ENCODE data around the gene DCLK1. TPM values are rescaled to one million over a fixed set of nuclear protein-coding genes. Genes with fewer than 3 reads are reported as not detected.

The DCLK1 gene
- total RNA-seq, 2 experiments from 2014 or later: not detected

DNA sequence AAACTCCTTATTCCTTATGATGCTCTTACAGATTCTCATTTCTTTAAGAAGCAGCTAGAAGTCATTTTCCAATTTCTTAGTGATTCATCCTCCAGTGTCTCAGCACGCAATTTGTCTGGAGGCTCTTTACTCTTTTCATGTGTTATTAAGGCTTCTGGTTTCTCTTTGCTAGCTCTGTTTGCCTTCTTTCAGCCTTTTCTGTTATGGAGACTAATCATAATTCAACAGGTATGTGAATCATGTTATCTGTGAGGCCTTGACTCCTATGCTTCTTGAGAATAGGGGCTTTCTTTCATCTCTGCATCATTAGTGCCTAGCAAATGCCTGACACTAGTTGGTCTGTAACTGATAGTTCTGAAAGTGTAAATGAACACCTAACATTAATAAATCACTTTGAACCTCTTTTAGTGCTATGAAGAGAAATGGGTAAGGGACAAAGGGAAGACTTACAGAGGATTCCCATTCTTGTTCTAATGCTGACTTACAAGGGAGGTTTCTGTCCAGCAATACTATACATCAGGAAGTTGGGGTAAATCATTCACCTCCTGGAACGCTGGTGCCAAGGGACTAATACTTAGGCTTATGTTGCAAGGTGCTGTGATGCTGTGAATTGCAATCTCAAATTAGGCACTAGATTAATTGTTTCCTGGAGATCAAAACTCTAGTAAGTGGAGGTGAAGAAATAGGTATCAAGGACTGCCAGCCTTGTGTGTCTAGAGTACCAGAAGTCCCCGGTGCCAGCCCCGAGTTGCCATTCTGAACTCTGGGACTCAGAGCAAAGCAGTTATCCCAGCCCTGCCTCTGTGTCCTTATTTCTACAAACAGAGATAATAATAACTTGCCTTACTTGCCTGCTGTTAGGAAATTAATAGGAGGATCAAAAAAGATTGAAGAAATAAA, 265.6 kb downstream of the DCLK1 start:
- Mint-ChIP-seq H3K27me3 (ENCODE audit: low read depth) (peaks cover 7% of the 10 kb centered on the region), H3K4me3 (no peak overlapping the region), H3K36me3 (ENCODE audit: low read depth) (no peaks in the 10 kb centered on the region), H3K9me3 (peaks cover 2% of the 10 kb centered on the region), H3K27ac (no peak overlapping the region), H3K4me1 (ENCODE audit: low read depth) (no peaks in the 10 kb centered on the region)
- DNase-seq: no peak
- CTCF ChIA-PET: no interaction called here
- intact Hi-C loops (cut with micrococcal nuclease): no loop called here

DNA sequence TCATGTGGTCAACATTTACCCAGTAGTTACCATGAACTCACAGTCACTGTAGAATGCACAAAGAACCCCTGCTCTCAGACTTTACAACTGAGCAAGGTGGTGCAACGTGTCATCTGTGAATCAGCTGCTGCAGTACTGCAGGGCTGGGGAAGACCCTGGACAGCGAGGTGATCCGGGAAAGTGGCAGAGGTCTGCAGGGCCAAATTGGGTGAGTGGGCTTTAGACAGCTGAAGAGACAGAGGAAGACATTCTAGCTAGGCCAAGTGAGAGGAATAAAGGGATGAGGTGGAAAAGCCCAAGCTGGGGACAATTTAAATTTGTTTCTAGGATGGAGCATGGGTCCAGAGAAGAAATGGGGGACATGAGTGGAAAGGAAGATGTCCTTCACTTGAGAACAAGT, 270.5 kb downstream of the DCLK1 start:
- H3K36me3 Mint-ChIP-seq (ENCODE audit: low read depth): no peaks in the 10 kb centered on the region
- no peak overlapping the region for H3K4me3 Mint-ChIP-seq
- H3K27me3 Mint-ChIP-seq (ENCODE audit: low read depth): peaks cover 27% of the 10 kb centered on the region
- CTCF ChIA-PET: no interaction called here
- no peaks in the 10 kb centered on the region for H3K4me1 Mint-ChIP-seq (ENCODE audit: low read depth)
- peaks cover 2% of the 10 kb centered on the region for H3K9me3 Mint-ChIP-seq
- intact Hi-C loops (cut with micrococcal nuclease): no loop called here
- H3K27ac Mint-ChIP-seq: no peak overlapping the region
- DNase-seq: no peak

DNA sequence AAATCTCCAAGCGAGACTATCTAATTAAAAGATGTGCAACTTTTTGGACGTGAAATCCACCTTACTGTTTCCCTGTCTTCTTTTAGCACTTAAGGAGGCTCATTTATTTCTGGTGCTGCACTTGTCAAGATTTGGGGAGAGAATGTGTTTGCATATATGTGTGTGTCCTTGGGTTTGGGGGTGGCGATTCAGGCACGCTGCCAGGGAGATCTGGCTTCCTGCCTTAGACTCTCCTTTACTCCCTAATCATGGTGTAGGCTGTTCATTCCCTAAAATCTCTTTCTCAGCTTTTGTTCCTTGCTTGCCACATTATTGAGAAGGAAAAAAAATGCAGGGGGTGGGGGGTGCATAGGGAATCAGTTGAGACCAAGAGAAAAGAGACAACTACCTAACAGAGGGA, 271.2 kb downstream of the DCLK1 start:
- Mint-ChIP-seq H3K4me1 (ENCODE audit: low read depth) (no peaks in the 10 kb centered on the region), H3K27ac (no peak overlapping the region), H3K9me3 (peaks cover 2% of the 10 kb centered on the region), H3K27me3 (ENCODE audit: low read depth) (peaks cover 32% of the 10 kb centered on the region), H3K36me3 (ENCODE audit: low read depth) (no peaks in the 10 kb centered on the region), H3K4me3 (no peak overlapping the region)
- CTCF ChIA-PET: no interaction called here
- no peak for DNase-seq
- intact Hi-C loops (cut with micrococcal nuclease): no loop called here

DNA sequence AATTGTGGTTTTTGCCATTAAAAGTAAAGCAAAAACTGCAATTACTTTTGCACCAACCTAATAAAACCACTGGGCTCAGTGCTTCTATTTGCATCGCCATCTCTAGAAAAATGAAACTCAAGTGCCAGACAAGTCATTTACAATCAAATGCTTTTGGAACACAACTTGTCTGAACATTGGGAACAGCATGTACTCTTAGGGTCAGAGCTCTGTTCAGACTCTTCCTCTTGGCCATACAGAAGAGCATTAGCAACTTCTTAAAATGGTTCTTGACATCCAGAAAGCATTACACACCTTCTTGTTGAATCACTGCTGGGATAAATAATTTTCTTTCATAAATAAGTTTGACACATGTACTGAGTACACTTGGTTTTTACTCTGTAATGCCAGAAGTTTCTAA, 272.5 kb downstream of the DCLK1 start:
- intact Hi-C loops (cut with micrococcal nuclease): no loop called here
- CTCF ChIA-PET: no interaction called here
- no peaks in the 10 kb centered on the region for H3K36me3 Mint-ChIP-seq (ENCODE audit: low read depth)
- no peak overlapping the region for H3K4me3 Mint-ChIP-seq
- H3K4me1 Mint-ChIP-seq (ENCODE audit: low read depth): no peaks in the 10 kb centered on the region
- no peak overlapping the region for H3K27ac Mint-ChIP-seq
- H3K27me3 Mint-ChIP-seq (ENCODE audit: low read depth): peaks cover 43% of the 10 kb centered on the region
- peaks cover 2% of the 10 kb centered on the region for H3K9me3 Mint-ChIP-seq
- no peak for DNase-seq

DNA sequence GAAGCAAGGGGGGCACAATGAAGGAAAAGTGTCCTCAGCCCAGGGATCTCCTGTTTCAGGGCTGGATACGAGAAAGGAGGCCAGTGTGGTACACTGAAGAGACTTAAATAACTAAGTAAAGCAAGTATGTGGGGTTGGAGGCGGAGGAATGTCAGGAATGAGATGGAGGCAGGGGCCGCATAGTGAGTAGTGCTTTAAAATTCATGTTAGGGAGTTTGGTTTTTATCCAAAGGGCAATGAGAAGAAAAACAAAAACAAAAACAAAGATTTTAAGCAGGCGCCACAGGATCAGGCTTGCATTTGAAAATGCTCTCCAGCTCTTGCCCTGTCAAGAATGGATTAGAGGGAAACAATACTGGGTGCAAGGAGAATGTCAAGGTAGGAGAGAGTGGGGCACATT, 273.4 kb downstream of the DCLK1 start:
- no peak overlapping the region for H3K27ac Mint-ChIP-seq
- no peaks in the 10 kb centered on the region for H3K4me1 Mint-ChIP-seq (ENCODE audit: low read depth)
- peaks cover 2% of the 10 kb centered on the region for H3K9me3 Mint-ChIP-seq
- DNase-seq: no peak
- no peak overlapping the region for H3K4me3 Mint-ChIP-seq
- intact Hi-C loops (cut with micrococcal nuclease): no loop called here
- no peaks in the 10 kb centered on the region for H3K36me3 Mint-ChIP-seq (ENCODE audit: low read depth)
- peaks cover 44% of the 10 kb centered on the region for H3K27me3 Mint-ChIP-seq (ENCODE audit: low read depth)
- CTCF ChIA-PET: no interaction called here

DNA sequence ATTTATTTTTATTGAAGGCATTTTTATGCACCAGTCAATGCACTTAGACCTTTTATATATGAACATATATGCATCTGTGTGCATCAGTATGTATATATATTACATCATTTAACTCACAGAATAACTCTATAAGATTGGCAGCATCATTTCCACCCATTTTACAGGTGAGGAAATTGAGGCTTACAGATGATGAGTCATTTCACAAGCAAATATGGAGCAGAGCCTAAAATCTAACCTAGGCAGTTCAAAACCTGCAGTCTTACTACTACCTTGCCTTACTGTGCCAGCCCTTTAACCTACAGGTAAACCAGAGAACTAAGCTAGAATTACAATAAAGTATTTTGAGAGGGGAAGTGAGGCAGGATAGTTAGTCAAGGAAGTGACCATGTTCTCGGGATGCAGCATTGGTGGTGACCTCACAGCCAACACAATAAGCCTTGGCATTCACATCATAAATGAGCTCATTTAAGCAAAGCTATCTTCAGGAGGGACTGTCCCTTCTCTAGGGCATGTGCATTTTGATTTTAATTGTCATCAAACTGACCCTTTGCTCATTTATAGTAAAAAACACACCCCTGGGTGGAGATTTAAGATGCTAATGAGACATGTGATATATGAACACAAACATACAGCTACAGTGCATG, 274.3 kb downstream of the DCLK1 start:
- CTCF ChIA-PET: no interaction called here
- DNase-seq: no peak

DNA sequence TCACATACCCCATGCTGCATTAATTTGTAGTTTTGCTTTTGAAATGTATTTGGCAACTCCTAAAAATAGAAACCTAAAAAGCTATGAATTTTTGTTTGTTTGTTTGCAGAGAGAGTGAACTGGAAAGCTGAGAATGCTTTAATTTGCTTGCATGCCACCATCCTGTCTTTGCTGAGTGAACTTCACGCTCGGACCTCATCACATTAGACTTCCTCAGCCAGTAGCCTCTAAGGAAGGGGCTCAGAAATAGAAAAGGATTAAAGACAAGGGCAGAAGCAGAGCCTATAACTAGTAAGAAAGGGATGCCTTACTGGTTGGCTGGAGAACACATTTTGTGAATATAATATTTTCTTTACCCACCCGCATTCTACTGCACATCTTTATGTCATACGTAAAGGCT, 275.1 kb downstream of the DCLK1 start:
- intact Hi-C loops (cut with micrococcal nuclease): no loop called here
- H3K9me3 Mint-ChIP-seq: peaks cover 1% of the 10 kb centered on the region
- no peak overlapping the region for H3K27ac Mint-ChIP-seq
- no peaks in the 10 kb centered on the region for H3K4me1 Mint-ChIP-seq (ENCODE audit: low read depth)
- DNase-seq: no peak
- no peaks in the 10 kb centered on the region for H3K36me3 Mint-ChIP-seq (ENCODE audit: low read depth)
- H3K4me3 Mint-ChIP-seq: no peak overlapping the region
- CTCF ChIA-PET: no interaction called here
- peaks cover 44% of the 10 kb centered on the region for H3K27me3 Mint-ChIP-seq (ENCODE audit: low read depth)

More for the DNA sequence above, 274.3 kb downstream of the DCLK1 start:
- peaks cover 41% of the 10 kb centered on the region for H3K27me3 Mint-ChIP-seq (ENCODE audit: low read depth)
- intact Hi-C loops (cut with micrococcal nuclease): no loop called here
- no peak overlapping the region for H3K4me3 Mint-ChIP-seq
- H3K9me3 Mint-ChIP-seq: no peaks in the 10 kb centered on the region
- no peak overlapping the region for H3K27ac Mint-ChIP-seq
- no peaks in the 10 kb centered on the region for H3K36me3 Mint-ChIP-seq (ENCODE audit: low read depth)
- H3K4me1 Mint-ChIP-seq (ENCODE audit: low read depth): no peaks in the 10 kb centered on the region

DNA sequence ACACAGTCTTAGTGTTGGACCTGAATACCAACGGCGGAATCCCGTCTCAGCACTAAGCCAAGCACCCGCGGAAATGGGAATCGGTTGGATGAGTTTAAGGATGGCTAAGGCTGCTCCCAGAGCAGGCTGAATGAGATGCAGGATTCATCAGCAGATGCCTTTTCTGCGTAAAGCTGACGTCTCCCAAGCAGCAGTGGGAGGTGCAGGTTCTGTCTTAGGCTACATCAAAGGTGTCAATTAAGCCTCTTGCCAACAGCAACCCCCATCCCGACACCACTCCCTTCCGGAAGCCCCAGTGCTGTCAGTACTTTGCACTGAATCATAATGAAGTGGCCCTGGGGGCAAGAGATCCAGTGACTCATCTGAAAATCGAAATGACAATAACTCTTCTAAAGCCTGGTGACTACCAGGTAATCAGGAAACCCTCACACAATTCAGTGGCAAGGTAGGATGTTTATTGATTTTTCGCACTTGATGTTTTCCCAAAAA, 275.6 kb downstream of the DCLK1 start:
- peaks cover 40% of the 10 kb centered on the region for H3K27me3 Mint-ChIP-seq (ENCODE audit: low read depth)

DNA sequence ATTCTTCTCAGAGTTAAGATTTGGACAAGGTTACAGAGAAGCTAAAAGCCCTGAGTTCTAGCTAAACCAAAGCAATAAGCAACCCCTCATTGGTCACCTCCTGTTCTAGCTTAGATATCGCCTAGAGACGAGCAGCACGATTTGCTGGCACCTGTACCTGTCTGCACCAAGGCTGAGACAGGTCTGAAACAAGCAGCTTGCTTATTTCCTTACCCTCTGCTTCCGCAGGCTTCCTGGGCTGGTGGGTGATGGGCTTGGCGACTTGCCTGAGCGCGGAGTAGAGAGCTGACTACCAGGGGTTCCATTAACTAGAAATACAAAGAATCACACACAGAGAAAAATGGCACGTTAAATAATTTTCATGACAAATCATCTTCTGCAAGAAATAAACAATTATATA, 276.9 kb downstream of the DCLK1 start:
- Mint-ChIP-seq H3K36me3 (ENCODE audit: low read depth) (no peaks in the 10 kb centered on the region), H3K27me3 (ENCODE audit: low read depth) (peaks cover 37% of the 10 kb centered on the region), H3K4me1 (ENCODE audit: low read depth) (no peaks in the 10 kb centered on the region), H3K27ac (no peak overlapping the region), H3K9me3 (peaks cover 1% of the 10 kb centered on the region), H3K4me3 (no peak overlapping the region)
- no peak for DNase-seq
- CTCF ChIA-PET: no interaction called here
- intact Hi-C loops (cut with micrococcal nuclease): no loop called here

More for the DNA sequence above, 275.6 kb downstream of the DCLK1 start:
- Mint-ChIP-seq H3K9me3 (peaks cover 1% of the 10 kb centered on the region), H3K36me3 (ENCODE audit: low read depth) (no peaks in the 10 kb centered on the region), H3K4me3 (no peak overlapping the region), H3K27ac (no peak overlapping the region), H3K4me1 (ENCODE audit: low read depth) (no peaks in the 10 kb centered on the region)
- DNase-seq: peak; percentile 39
- intact Hi-C loops (cut with micrococcal nuclease): no loop called here
- CTCF ChIA-PET: no interaction called here

DNA sequence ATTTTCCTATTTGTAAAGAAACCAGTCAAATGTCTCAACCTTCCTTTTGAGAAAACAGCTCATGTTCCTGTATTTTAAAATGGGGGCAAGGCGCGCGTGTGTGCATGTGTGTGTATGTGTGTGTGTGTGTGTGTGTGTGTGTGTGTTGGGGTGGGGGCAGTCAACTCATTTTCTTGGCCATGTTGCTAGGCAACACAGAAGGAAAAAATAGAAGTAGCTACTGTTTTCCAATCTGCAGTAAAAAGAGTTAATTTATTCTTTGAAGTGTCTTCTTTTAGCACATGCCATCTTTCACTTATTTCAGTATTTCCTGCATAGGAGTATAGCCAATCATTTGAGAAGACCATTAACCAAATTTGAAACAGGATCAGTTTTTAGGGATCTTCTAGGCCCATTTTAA, 279.3 kb downstream of the DCLK1 start:
- Mint-ChIP-seq H3K27me3 (ENCODE audit: low read depth) (peaks cover 28% of the 10 kb centered on the region), H3K4me1 (ENCODE audit: low read depth) (no peaks in the 10 kb centered on the region), H3K9me3 (peaks cover 1% of the 10 kb centered on the region), H3K36me3 (ENCODE audit: low read depth) (no peaks in the 10 kb centered on the region), H3K27ac (no peak overlapping the region), H3K4me3 (no peak overlapping the region)
- intact Hi-C loops (cut with micrococcal nuclease): no loop called here
- no peak for DNase-seq
- CTCF ChIA-PET: interaction anchor here (0.6 kb wide), 1 partner anchor 30 kb away, joined by 3 read pairs; no protein-coding TSS in a partner anchor

DNA sequence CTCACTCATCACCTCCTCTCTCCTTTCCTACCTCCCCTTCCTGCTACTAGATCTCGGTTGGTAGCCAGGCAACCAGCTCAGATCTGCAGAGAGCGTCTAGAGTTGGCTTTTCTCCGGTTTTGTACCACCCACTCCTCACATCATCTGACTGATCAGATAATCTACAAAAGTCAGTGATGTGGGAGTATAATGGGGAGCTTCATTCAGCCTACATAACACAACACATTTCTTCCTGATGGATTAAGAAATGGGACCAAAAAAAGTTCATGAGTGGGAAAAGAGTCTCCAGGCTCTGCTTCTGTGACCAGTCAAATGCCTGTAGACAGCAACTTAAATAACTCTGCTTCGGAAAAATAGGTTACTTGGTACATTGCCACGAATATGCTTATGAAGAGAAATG, 279.8 kb downstream of the DCLK1 start:
- Mint-ChIP-seq H3K27ac (no peak overlapping the region), H3K4me3 (no peak overlapping the region), H3K4me1 (ENCODE audit: low read depth) (no peaks in the 10 kb centered on the region), H3K9me3 (peaks cover 1% of the 10 kb centered on the region), H3K36me3 (ENCODE audit: low read depth) (no peaks in the 10 kb centered on the region), H3K27me3 (ENCODE audit: low read depth) (peaks cover 27% of the 10 kb centered on the region)
- CTCF ChIA-PET: no interaction called here
- intact Hi-C loops (cut with micrococcal nuclease): no loop called here
- no peak for DNase-seq

DNA sequence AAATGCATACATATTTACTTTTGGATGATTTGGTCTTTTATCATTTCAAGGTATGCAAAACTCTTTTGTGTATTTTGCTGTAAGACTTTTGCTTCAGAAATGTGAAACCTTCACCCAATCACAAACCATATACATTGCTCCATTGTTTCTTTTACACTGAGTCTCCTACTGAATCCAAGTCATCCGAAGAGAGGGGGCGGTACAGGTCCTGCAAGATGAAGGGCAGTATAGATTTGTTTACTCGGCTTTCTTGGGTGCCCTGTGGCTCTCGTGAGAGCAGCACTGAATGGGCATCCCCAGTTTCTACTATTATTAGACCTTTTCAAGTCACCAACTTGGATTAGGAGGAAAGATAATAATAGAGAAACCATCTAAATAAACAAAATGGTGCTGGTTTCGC, 280.6 kb downstream of the DCLK1 start:
- CTCF ChIA-PET: no interaction called here
- peaks cover 20% of the 10 kb centered on the region for H3K27me3 Mint-ChIP-seq (ENCODE audit: low read depth)
- DNase-seq: no peak
- intact Hi-C loops (cut with micrococcal nuclease): no loop called here
- H3K9me3 Mint-ChIP-seq: peaks cover 1% of the 10 kb centered on the region
- H3K36me3 Mint-ChIP-seq (ENCODE audit: low read depth): no peaks in the 10 kb centered on the region
- no peak overlapping the region for H3K27ac Mint-ChIP-seq
- H3K4me3 Mint-ChIP-seq: no peak overlapping the region
- no peaks in the 10 kb centered on the region for H3K4me1 Mint-ChIP-seq (ENCODE audit: low read depth)

DNA sequence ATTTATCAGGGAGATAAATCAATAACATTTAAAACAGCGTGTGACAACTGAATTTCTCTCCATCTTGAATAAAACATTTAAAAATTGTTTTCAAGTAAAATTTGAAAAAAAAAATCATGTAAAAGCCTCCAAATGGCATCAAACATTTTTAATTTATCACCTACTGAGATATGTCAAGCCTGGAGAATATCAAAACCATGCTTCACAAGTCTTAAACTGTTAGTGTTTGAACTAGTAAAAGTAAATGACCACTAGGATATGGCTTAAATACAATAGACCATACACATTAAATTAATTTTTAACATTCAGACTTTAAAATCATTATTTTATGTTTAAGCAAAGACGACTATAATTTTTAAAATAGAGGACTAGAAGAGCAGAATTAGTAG, 281.9 kb downstream of the DCLK1 start:
- H3K36me3 Mint-ChIP-seq (ENCODE audit: low read depth): no peaks in the 10 kb centered on the region
- no peaks in the 10 kb centered on the region for H3K4me1 Mint-ChIP-seq (ENCODE audit: low read depth)
- CTCF ChIA-PET: no interaction called here
- no peak overlapping the region for H3K4me3 Mint-ChIP-seq
- H3K9me3 Mint-ChIP-seq: peaks cover 1% of the 10 kb centered on the region
- no peak overlapping the region for H3K27ac Mint-ChIP-seq
- no peak for DNase-seq
- intact Hi-C loops (cut with micrococcal nuclease): no loop called here
- peaks cover 8% of the 10 kb centered on the region for H3K27me3 Mint-ChIP-seq (ENCODE audit: low read depth)
